HepG2 (cell line): ENCODE data around the gene CDCA5. TPM values are rescaled to one million over a fixed set of nuclear protein-coding genes. Genes with fewer than 3 reads are reported as not detected.

Source experiments
- BCL6 ChIP-seq: IDR thresholded peaks from 2 replicates; pipeline ENCODE4 v1.6.1; 2016; ENCODE audit warnings: missing genetic modification reagents, missing compliant biosample characterization
- ERF ChIP-seq: IDR thresholded peaks from 2 replicates; pipeline ENCODE4 v1.6.1; 2018; ENCODE audit warnings: missing biosample characterization, missing genetic modification reagents
- GATA4 ChIP-seq: sonication (generic); IDR thresholded peaks from 2 replicates; pipeline ENCODE4 v1.6.1; 2016; ENCODE audit warnings: antibody characterized with exemption, low read depth, borderline replicate concordance
- HBP1 ChIP-seq: IDR thresholded peaks from 2 replicates; pipeline ENCODE4 v1.6.1; 2016; ENCODE audit warnings: low read depth, control low read depth
- HNF1B ChIP-seq: sonication (generic); formaldehyde crosslinking; IDR thresholded peaks from 2 replicates; pipeline ENCODE4 v1.5.1; 2020; ENCODE audit warnings: mild to moderate bottlenecking, moderate library complexity, missing genetic modification reagents
- ISX ChIP-seq: sonication (generic); formaldehyde crosslinking; conservative IDR thresholded peaks from 2 replicates; pipeline ENCODE4 v1.5.0; 2020; ENCODE audit warnings: missing genetic modification reagents
- KDM4B ChIP-seq: sonication (generic); formaldehyde crosslinking; IDR thresholded peaks from 2 replicates; pipeline ENCODE4 v1.4.0; 2020; ENCODE audit warnings: missing genetic modification reagents
- KLF16 ChIP-seq, 2 experiments: sonication (generic) in 1 of 2; formaldehyde crosslinking in 1 of 2; IDR thresholded peaks; 2 replicates each; pipeline versions ENCODE4 v1.6.1 to v1.8.0; 2016 to 2023; ENCODE audit warnings: missing genetic modification reagents in 2 of 2, missing compliant biosample characterization in 1 of 2
- MAF1 ChIP-seq: sonication (generic); formaldehyde crosslinking; IDR thresholded peaks from 2 replicates; pipeline ENCODE4 v1.5.0; 2020; ENCODE audit warnings: missing genetic modification reagents, borderline replicate concordance
- NCOA5 ChIP-seq: sonication (generic); formaldehyde crosslinking; IDR thresholded peaks from 2 replicates; pipeline ENCODE4 v1.4.0; 2020; ENCODE audit warnings: missing genetic modification reagents
- NCOR1 ChIP-seq: fragments of 200-600 bp; sonication (generic); IDR thresholded peaks from 2 replicates; pipeline ENCODE4 v1.7.0; 2017; ENCODE audit warnings: antibody characterized with exemption, low read length, borderline replicate concordance
- NFE2 ChIP-seq: sonication (generic); formaldehyde crosslinking; IDR thresholded peaks from 2 replicates; pipeline ENCODE4 v1.4.0; 2020; ENCODE audit warnings: missing genetic modification reagents
- NFKBIZ ChIP-seq: IDR thresholded peaks from 2 replicates; pipeline ENCODE4 v1.6.1; 2018; ENCODE audit warnings: missing genetic modification reagents, missing compliant biosample characterization
- U2AF2 ChIP-seq: fragments of 200-400 bp; formaldehyde crosslinking; IDR thresholded peaks from 2 replicates; pipeline ENCODE4 v1.6.1; 2017; ENCODE audit warnings: low read depth, mild to moderate bottlenecking, low read length
- ZEB1 ChIP-seq: IDR thresholded peaks from 2 replicates; pipeline ENCODE4 v1.6.1; 2012; ENCODE audit warnings: mild to moderate bottlenecking, low read depth, inconsistent platforms; ENCODE audit not compliant: insufficient replicate concordance
- ZFP1 ChIP-seq: IDR thresholded peaks from 2 replicates; pipeline ENCODE4 v1.6.1; 2016
- ZNF512 ChIP-seq: sonication (generic); formaldehyde crosslinking; IDR thresholded peaks from 2 replicates; pipeline ENCODE4 v1.4.0; 2020; ENCODE audit warnings: mild to moderate bottlenecking, missing genetic modification reagents
- ZNF672 ChIP-seq: sonication (generic); formaldehyde crosslinking; IDR thresholded peaks from 2 replicates; pipeline ENCODE4 v1.8.1; 2022; ENCODE audit warnings: missing genetic modification reagents
- ZNF891 ChIP-seq: sonication (generic); formaldehyde crosslinking; IDR thresholded peaks from 2 replicates; pipeline ENCODE4 v1.5.0; 2020; ENCODE audit warnings: mild to moderate bottlenecking, missing genetic modification reagents
- polyA plus RNA-seq, 8 experiments: library from polyadenylated mRNA; depleted of rRNA in 3 of 8; stranded (reverse) in 7 of 8; unstranded in 1 of 8; fragments of >200 nt; fragmentation: Illumina TruSeq in 4 of 8; extraction: Trizol in 4 of 8; gene quantifications; 2 replicates each; pipeline versions ENCODE4 v1.2.1 to v1.2.3, GENCODE V29; 2011 to 2016; ENCODE audit warnings: low read depth in 4 of 8, missing spikeins in 1 of 8, mixed read lengths in 1 of 8; ENCODE audit not compliant: insufficient read depth in 1 of 8
- total RNA-seq, 5 experiments: library from RNA; depleted of rRNA; stranded (reverse); fragments of >200 nt; fragmentation: Illumina TruSeq; extraction: Trizol; gene quantifications; 2 replicates each; pipeline ENCODE4 v1.2.3, GENCODE V29; 2016; ENCODE audit warnings: low read depth in 1 of 5
- TF ChIP-seq, protein P1 (sequence below): sonication (generic); formaldehyde crosslinking; IDR thresholded peaks from 2 replicates; pipeline ENCODE4 v1.5.0; 2020; ENCODE audit warnings: mild to moderate bottlenecking, missing genetic modification reagents

Gene CDCA5
- total and polyA plus RNA-seq, 2 of the 13 experiments (the other 11 are each of a cell fraction or from before 2014, with no cell fraction given) = 13.5 to 50.6 TPM

DNA sequence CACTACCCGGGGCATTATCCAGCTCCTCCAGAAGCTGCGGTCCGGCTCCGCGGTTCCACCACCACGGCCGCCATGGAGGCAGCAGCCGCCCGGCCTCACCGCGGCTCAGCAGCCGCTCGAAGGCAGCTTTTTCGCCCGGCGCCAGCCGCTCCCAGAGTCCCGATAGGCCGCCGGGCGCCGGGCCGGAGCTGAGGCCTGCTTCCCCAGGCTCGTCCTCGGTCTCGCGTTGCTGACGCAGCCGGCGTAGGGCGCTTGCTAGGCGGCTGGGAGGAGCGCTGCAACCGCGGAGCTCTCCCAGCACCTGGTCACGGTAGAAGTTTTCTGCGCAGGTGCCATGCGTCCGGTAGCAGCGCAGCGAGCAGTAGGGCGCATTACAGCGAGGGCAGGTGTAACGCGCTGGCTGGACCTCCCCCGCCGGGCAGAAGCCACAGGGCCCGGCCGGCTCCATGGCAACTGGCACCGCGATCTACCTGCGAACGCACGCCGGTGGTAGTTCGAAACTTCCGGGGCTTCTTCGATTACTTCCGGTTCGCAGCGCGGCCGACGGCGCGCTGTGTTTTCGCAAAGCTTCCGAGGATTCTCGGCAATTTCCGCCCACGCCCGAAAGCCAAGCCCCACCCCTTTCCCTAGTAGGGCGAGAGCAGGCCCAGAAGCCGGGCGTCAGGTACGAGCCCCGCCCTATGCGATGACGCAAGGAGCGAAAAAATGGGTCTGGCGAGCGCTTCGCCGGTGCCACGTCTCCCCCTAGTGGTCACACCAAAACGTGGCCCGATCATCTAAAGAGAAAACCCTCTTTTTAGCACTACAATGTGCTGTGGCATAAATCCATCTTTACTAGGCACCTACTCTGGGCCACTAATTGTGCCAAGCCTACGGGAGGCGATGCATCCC is 33.6 kb upstream of the CDCA5 start, which contains the start of gene ZNHIT2 (continued):
- TF ChIP-seq NCOA5 (CRISPR knock-in tag) (peak; percentile 69; the same call in 1 of the 2 replicates), ZNF512 (CRISPR knock-in tag) (no peak), HNF1B (peak; percentile 78), NFKBIZ (CRISPR knock-in tag) (peak; percentile 67; the same call in 1 of the 2 replicates), BCL6 (CRISPR knock-in tag) (peak; percentile 19; the same call in 1 of the 2 replicates), KDM4B (no peak), U2AF2 (no peak), ZEB1 (peak; percentile 61), ISX (CRISPR knock-in tag) (no peak), HBP1 (CRISPR knock-in tag) (no peak), ERF (CRISPR knock-in tag) (peak; percentile 77; the same call in 1 of the 2 replicates), NFE2 (no peak), ZFP1 (CRISPR knock-in tag) (no peak), ZNF672 (CRISPR knock-in tag) (no peak), ZNF891 (no peak), KLF16 (CRISPR knock-in tag; IDR thresholded peaks at IDR 0.05) (peak in 1 of 2 experiments; percentile 72; a peak in 2 of 4 replicates), NCOR1 (no peak), GATA4 (no peak), MAF1 (CRISPR knock-in tag) (peak; percentile 33; the same call in 1 of the 2 replicates)
- TF ChIP-seq, protein P1, sequence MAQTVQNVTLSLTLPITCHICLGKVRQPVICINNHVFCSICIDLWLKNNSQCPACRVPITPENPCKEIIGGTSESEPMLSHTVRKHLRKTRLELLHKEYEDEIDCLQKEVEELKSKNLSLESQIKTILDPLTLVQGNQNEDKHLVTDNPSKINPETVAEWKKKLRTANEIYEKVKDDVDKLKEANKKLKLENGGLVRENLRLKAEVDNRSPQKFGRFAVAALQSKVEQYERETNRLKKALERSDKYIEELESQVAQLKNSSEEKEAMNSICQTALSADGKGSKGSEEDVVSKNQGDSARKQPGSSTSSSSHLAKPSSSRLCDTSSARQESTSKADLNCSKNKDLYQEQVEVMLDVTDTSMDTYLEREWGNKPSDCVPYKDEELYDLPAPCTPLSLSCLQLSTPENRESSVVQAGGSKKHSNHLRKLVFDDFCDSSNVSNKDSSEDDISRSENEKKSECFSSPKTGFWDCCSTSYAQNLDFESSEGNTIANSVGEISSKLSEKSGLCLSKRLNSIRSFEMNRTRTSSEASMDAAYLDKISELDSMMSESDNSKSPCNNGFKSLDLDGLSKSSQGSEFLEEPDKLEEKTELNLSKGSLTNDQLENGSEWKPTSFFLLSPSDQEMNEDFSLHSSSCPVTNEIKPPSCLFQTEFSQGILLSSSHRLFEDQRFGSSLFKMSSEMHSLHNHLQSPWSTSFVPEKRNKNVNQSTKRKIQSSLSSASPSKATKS (CRISPR knock-in tag) = no peak; the same call in 1 of the 2 replicates
